HG03575 (cell line): Measurements from ENCODE around the gene TTLL5.

ENCODE experiments used
- ATAC-seq: cut with Tn5 transposase; IDR thresholded peaks from one replicate; pipeline ENCODE4 v1.9.1; 2021; ENCODE audit not compliant: unreplicated experiment, insufficient number of reproducible peaks, low FRiP score; ENCODE audit errors: extremely low read depth

The TTLL5 gene

GRCh38 chr14:75811872-75812499 is 150.9 kb downstream of the TTLL5 start:
- ATAC-seq, result no peak

- no peak for ATAC-seq
Observed at GRCh38 chr14:75812622-75813021, 151.6 kb downstream of the TTLL5 start.

- no peak for ATAC-seq
Observed at GRCh38 chr14:75820761-75821160, 159.7 kb downstream of the TTLL5 start.

GRCh38 chr14:75821831-75822521 is 160.9 kb downstream of the TTLL5 start:
- no peak for ATAC-seq

GRCh38 chr14:75822522-75823141 is 161.6 kb downstream of the TTLL5 start:
- ATAC-seq, result no peak

GRCh38 chr14:75823334-75823733 is 162.3 kb downstream of the TTLL5 start:
- no peak for ATAC-seq

GRCh38 chr14:75824318-75824717 is 163.3 kb downstream of the TTLL5 start:
- ATAC-seq, result no peak

GRCh38 chr14:75825147-75825592 is 164.1 kb downstream of the TTLL5 start:
- no peak for ATAC-seq

GRCh38 chr14:75826599-75826998 is 165.6 kb downstream of the TTLL5 start:
- no peak for ATAC-seq

GRCh38 chr14:75827331-75827730 is 166.3 kb downstream of the TTLL5 start:
- ATAC-seq, result no peak

- ATAC-seq, result no peak
Observed at GRCh38 chr14:75829316-75829715, 168.3 kb downstream of the TTLL5 start.

- ATAC-seq, result no peak
Observed at GRCh38 chr14:75831455-75831854, 170.4 kb downstream of the TTLL5 start.

- ATAC-seq, result no peak
Observed at GRCh38 chr14:75831952-75832351, 170.9 kb downstream of the TTLL5 start.

- ATAC-seq, result no peak
Observed at GRCh38 chr14:75832621-75833297, 171.7 kb downstream of the TTLL5 start.

GRCh38 chr14:75833326-75834020 is 172.4 kb downstream of the TTLL5 start:
- ATAC-seq, result no peak

- no peak for ATAC-seq
Observed at GRCh38 chr14:75835156-75835725, 174.2 kb downstream of the TTLL5 start.

- no peak for ATAC-seq
Observed at GRCh38 chr14:75835737-75836136, 174.7 kb downstream of the TTLL5 start.

GRCh38 chr14:75837151-75837787 is 176.2 kb downstream of the TTLL5 start:
- no peak for ATAC-seq
